GM21515 (cell line): ENCODE measurements around the gene CALHM1.
"Not testable (repeated sequence)": the region's sequence is repeated elsewhere in the genome, so short reads cannot be mapped to it uniquely, and the experiment has no call there.

Source experiments
- ATAC-seq: cut with Tn5 transposase; IDR thresholded peaks from one replicate; pipeline ENCODE4 v1.9.1; 2021; ENCODE audit not compliant: unreplicated experiment

CALHM1 gene, protein sequence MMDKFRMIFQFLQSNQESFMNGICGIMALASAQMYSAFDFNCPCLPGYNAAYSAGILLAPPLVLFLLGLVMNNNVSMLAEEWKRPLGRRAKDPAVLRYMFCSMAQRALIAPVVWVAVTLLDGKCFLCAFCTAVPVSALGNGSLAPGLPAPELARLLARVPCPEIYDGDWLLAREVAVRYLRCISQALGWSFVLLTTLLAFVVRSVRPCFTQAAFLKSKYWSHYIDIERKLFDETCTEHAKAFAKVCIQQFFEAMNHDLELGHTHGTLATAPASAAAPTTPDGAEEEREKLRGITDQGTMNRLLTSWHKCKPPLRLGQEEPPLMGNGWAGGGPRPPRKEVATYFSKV

GRCh38 chr10:103458720-103459119 lies at the start of gene CALHM1:
TSS of gene CALHM1 (minus strand) at chr10:103458900. CDS start at chr10:103458751, 149 bp downstream.
- ATAC-seq: no peak

- no peak for ATAC-seq
These were observed 48.8 kb upstream of the CALHM1 start for GRCh38 chr10:103507235-103508191.

GRCh38 chr10:103506061-103506460 lies 47.4 kb upstream of the CALHM1 start:
- ATAC-seq: no peak

DNA sequence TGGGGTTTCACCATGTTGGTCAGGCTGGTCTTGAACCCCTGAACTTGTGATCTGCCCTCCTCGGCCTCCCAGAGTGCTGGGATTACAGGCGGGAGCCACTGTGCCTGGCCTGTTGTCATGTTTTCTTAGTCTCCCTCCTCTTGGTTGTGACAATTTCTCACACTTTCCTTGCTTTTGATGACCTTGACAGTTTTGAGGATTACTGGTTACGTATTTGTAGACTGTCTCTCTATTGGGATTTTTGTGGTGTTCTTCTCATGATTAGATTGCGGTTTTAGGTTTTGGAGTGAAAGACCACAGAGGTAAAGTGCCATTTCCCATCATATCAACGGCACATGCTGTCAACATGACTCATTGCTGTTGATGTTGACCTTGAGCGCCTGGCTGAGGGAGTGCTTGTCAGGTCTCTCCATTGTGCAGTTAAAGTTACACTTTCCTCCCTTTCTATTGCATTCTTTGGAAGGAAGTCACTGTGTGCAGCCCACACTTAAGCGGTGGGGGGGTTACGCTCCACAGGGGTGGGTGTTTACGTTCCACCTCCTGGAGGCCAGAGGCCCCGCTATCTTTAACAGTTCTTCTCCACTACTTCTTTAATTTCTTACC lies 45.6 kb upstream of the CALHM1 start:
- no peak for ATAC-seq

DNA sequence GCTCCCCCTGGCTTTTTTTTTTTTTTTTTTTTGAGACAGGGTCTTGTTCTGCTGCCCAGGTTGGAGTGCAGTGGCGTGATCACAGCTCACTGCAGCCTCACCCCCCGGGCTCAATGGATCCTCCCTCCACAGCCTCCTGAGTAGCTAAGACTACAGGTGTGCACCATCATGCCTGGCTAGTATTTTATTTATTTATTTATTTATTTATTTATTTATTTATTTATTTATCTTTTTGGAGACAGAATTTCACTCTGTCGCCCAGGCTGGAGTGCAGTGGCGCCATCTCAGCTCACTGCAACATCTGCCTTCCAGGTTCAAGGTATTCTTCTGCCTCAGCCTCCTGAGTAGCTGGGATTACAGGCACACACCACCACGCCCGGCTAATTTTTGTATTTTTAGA lies 45.1 kb upstream of the CALHM1 start:
- ATAC-seq: not testable (repeated sequence)

GRCh38 chr10:103502849-103503660 lies 44.4 kb upstream of the CALHM1 start:
- no peak for ATAC-seq

- no peak for ATAC-seq
These were observed 42.5 kb upstream of the CALHM1 start for GRCh38 chr10:103501186-103501585.

DNA sequence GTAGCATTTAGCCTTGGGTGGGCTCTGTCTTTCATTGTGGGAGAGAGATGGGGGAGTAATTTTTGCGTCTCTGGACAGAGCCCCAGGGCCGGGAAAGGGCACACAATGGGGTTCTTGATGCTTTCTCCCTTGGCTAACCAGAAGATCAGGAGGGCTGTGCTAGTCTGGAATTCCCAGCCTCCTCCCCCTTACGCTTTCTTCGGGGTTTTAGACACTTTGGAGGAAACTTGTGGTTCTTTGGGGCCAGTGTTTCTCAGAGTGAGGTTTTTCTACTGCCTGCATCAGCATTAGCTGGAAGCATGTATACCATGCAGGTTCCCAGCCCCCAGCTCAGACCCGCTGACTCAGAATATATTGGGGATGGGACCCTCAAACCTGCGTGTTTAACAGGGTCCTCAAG lies 41.8 kb upstream of the CALHM1 start:
- ATAC-seq: no peak

GRCh38 chr10:103499881-103500280 lies 41.2 kb upstream of the CALHM1 start:
- no peak for ATAC-seq

GRCh38 chr10:103498936-103499638 lies 40.4 kb upstream of the CALHM1 start:
- ATAC-seq: no peak

- ATAC-seq: no peak
These were observed 38.6 kb upstream of the CALHM1 start for GRCh38 chr10:103497161-103497915.

DNA sequence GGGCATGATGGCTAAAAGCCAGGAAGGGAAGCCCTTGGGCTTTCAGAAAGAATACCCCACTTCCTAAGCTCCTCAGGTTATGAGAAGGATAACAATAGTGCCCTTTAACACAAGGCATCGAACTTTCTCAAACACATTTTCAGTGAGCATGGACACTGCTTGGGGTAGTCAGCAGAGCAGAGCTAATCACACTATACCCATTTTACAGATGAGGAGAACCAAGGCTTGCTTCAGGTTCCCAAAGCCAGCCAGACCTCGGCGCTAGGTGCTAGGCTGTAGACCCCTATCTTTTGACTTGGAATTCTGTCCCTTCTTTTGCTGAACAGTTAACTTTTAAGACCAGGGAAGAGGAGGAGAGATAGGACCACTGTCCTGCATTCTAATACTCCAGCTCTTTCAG lies 36.6 kb upstream of the CALHM1 start:
- no peak for ATAC-seq

GRCh38 chr10:103493916-103494877 lies 35.5 kb upstream of the CALHM1 start:
- no peak for ATAC-seq

- ATAC-seq: no peak
These were observed 34.7 kb upstream of the CALHM1 start, which contains the start of gene NEURL1 for GRCh38 chr10:103493362-103493915. TSS of gene NEURL1 (plus strand) at chr10:103493705. CDS start at chr10:103494388, 683 bp downstream.

GRCh38 chr10:103492655-103493261 lies 34.1 kb upstream of the CALHM1 start:
- no peak for ATAC-seq

DNA sequence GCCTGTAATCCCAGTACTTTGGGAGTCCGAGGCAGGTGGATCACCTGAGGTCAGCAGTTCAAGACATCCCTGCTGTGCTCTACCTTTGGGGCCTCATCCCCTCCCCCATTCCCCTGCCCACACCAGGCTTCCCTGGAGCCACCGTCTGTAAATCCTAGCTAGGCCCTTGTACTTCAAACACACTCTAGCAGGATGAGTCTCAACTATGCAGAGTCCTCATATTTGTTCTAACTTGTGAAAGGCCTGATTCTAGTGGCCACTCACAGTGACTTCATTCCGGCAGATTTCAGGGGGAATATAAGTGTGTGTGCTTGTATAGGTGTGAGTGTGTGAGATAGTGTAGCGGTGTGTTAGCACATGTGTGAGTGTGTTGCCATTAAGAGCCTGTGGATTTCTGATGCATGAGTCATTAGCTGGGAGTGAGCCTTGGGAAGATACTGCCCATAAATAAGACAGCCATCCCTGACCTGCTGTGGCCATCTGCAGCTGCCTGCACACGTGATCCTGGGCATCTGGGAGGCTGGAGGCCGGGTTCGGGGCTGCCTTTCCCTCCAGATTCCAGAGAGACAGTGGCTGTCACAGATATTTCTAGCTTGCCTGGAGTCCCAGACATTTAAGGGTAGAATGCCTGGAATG lies 33.1 kb upstream of the CALHM1 start:
- no peak for ATAC-seq

DNA sequence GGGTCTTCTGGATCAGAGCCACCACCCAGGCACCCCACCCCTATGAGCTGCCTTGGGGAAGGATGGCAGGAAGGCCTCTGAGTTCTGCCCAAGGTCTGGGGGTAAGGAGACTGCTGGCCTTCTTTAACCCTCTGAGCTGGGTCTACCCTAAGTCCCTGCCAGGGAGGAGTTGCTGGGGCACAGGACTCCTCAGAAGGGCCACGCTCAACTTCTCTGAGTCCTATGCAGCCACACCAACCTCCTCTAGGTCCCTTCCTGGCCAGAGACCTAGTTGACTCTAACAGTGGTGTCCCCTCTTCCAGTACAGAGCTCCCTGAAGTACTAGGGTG lies 32.2 kb upstream of the CALHM1 start:
- no peak for ATAC-seq
